ENCODE data around the gene TRAF3IP3. TPM values are rescaled to one million over a fixed set of nuclear protein-coding genes. Genes with fewer than 3 reads are reported as not detected.

The TRAF3IP3 gene
- polyA plus RNA-seq, 1 experiment: not detected

- CTCF ChIA-PET: no interaction called here
- H3K27me3 ChIP-seq (ENCODE audit: control insufficient read depth, insufficient read depth, low read length): no peaks in the 10 kb centered on the region; the same call in 1 of the 2 replicates
- TF ChIP-seq, protein P1, sequence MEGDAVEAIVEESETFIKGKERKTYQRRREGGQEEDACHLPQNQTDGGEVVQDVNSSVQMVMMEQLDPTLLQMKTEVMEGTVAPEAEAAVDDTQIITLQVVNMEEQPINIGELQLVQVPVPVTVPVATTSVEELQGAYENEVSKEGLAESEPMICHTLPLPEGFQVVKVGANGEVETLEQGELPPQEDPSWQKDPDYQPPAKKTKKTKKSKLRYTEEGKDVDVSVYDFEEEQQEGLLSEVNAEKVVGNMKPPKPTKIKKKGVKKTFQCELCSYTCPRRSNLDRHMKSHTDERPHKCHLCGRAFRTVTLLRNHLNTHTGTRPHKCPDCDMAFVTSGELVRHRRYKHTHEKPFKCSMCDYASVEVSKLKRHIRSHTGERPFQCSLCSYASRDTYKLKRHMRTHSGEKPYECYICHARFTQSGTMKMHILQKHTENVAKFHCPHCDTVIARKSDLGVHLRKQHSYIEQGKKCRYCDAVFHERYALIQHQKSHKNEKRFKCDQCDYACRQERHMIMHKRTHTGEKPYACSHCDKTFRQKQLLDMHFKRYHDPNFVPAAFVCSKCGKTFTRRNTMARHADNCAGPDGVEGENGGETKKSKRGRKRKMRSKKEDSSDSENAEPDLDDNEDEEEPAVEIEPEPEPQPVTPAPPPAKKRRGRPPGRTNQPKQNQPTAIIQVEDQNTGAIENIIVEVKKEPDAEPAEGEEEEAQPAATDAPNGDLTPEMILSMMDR (IDR thresholded peaks at IDR 0.05; ENCODE audit: insufficient read depth, low read depth, low read length): no peak
- DNase-seq (ENCODE audit: low read depth): no peak
- H3K4me3 ChIP-seq (ENCODE audit: low read depth, low read length): no peak overlapping the region
- POLR2A ChIA-PET: no interaction called here
- no peaks in the 10 kb centered on the region for H3K36me3 ChIP-seq (ENCODE audit: control insufficient read depth, insufficient read depth, low read length)
Observed at GRCh38 chr1:209770636-209771415, 15.0 kb downstream of the TRAF3IP3 start.

DNA sequence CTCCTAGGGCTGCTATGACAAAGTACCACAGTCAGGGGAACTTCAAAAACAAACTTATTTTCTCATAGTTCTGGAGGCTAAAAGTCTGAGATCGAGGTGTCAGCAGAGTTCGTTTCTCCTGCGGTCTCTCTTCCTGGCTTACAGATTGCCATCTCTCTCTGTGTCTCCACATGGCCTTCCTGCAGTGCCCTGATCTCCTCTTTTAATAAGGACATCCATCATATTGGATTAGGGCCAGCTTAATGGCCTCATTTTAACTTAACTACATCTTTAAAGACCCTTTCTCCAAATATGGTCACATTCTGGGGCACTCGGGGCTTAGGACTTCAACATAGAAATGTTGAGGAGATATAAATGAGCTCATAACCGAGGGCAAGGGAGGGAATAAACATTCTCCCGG lies 16.3 kb downstream of the TRAF3IP3 start:
- no peak overlapping the region for H3K4me3 ChIP-seq (ENCODE audit: low read depth, low read length)
- CTCF ChIA-PET: interaction anchor here (0.6 kb wide), 1 partner anchor 334 kb away, joined by 5 read pairs; no protein-coding TSS in a partner anchor
- DNase-seq (ENCODE audit: low read depth): no peak
- no peaks in the 10 kb centered on the region for H3K27me3 ChIP-seq (ENCODE audit: control insufficient read depth, insufficient read depth, low read length)
- no peaks in the 10 kb centered on the region for H3K36me3 ChIP-seq (ENCODE audit: control insufficient read depth, insufficient read depth, low read length)
- POLR2A ChIA-PET: no interaction called here
- TF ChIP-seq, protein P1 (IDR thresholded peaks at IDR 0.05; ENCODE audit: insufficient read depth, low read depth, low read length): no peak

DNA sequence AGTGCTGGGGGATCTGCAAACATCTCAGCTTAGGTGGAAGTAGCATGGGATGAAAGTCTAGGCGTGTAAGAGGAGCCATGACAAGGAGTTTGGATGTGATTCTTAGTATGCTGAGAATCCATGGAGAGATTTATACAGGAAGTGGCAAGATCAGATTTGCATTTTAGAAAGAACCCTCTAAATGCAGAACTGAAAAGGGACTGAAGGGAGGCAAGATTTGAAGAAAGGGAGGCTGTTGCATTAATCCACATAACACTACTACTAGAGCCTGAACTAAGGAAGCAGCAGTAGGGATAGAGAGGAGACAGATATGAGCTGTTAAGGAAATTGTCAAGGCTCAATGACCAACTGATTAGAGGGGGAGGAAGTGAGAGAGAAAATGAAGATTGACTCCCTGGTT lies 18.7 kb downstream of the TRAF3IP3 start:
- no peak for DNase-seq (ENCODE audit: low read depth)
- Histone ChIP-seq H3K4me3 (ENCODE audit: low read depth, low read length) (no peak overlapping the region), H3K36me3 (ENCODE audit: control insufficient read depth, insufficient read depth, low read length) (no peaks in the 10 kb centered on the region), H3K27me3 (ENCODE audit: control insufficient read depth, insufficient read depth, low read length) (no peaks in the 10 kb centered on the region)
- POLR2A ChIA-PET: no interaction called here
- CTCF ChIA-PET: interaction anchor here (1.0 to 2.5 kb wide), 3 partner anchors 8 to 27 kb away, joined by 4 to 7 read pairs (median 4); no protein-coding TSS in a partner anchor
- TF ChIP-seq, protein P1 (IDR thresholded peaks at IDR 0.05; ENCODE audit: insufficient read depth, low read depth, low read length): no peak

- POLR2A ChIA-PET: no interaction called here
- TF ChIP-seq, protein P1 (IDR thresholded peaks at IDR 0.05; ENCODE audit: insufficient read depth, low read depth, low read length): no peak
- no peaks in the 10 kb centered on the region for H3K36me3 ChIP-seq (ENCODE audit: control insufficient read depth, insufficient read depth, low read length)
- H3K27me3 ChIP-seq (ENCODE audit: control insufficient read depth, insufficient read depth, low read length): no peaks in the 10 kb centered on the region
- DNase-seq (ENCODE audit: low read depth): no peak
- CTCF ChIA-PET: interaction anchor here (1.1 to 2.5 kb wide), 3 partner anchors 10 to 15 kb away, joined by 3 to 7 read pairs (median 4); no protein-coding TSS in a partner anchor
- H3K4me3 ChIP-seq (ENCODE audit: low read depth, low read length): no peak overlapping the region
Observed at GRCh38 chr1:209775678-209776077, 19.8 kb downstream of the TRAF3IP3 start.

GRCh38 chr1:209777587-209777986 lies 21.7 kb downstream of the TRAF3IP3 start:
- POLR2A ChIA-PET: no interaction called here
- DNase-seq (ENCODE audit: low read depth): no peak
- TF ChIP-seq, protein P1 (IDR thresholded peaks at IDR 0.05; ENCODE audit: insufficient read depth, low read depth, low read length): no peak
- CTCF ChIA-PET: no interaction called here
- Histone ChIP-seq H3K36me3 (ENCODE audit: control insufficient read depth, insufficient read depth, low read length) (peaks cover 2% of the 10 kb centered on the region; the same call in 1 of the 2 replicates), H3K4me3 (ENCODE audit: low read depth, low read length) (no peak overlapping the region), H3K27me3 (ENCODE audit: control insufficient read depth, insufficient read depth, low read length) (no peaks in the 10 kb centered on the region)

Data from BJ (cell line).